Dermis lymphatic vessel endothelial cell (primary cell): ENCODE data around the gene ADGRE2. TPM values are rescaled to one million over a fixed set of nuclear protein-coding genes. Genes with fewer than 3 reads are reported as not detected.

Experiments used
- total RNA-seq: library from RNA; depleted of rRNA; stranded (reverse); fragments of >200 nt; gene quantifications from 2 replicates; pipeline ENCODE4 v1.2.1, GENCODE V29; 2014

The ADGRE2 gene
- under 0.01 and 0.11 TPM in 2 replicates for total RNA-seq

GRCh38 chr19:14778110-14778845, at the start of gene ADGRE2:
Gene ADGRE2, minus strand, starts transcription at chr19:14778560. Its CDS starts 1,804 bp downstream, at chr19:14776756.

GRCh38 chr19:14689598-14690503, 88.5 kb downstream of the ADGRE2 start, which contains the start of gene ZNF333:
Gene ZNF333, plus strand, starts transcription at chr19:14690048. Its CDS starts 3,444 bp downstream, at chr19:14693492.

Other genes with a start within 250 kb of the ADGRE2 start
- gene TECR, start 249.0 kb downstream of the ADGRE2 start, total RNA-seq, result 19.5 and 22.4 TPM in 2 replicates
- 229 and 298 TPM in 2 replicates for gene NDUFB7, start 206.5 kb downstream of the ADGRE2 start, total RNA-seq
- gene CLEC17A, start 195.5 kb downstream of the ADGRE2 start, total RNA-seq, result not detected in 2 replicates
- not detected in 2 replicates for gene ADGRE3, start 103.7 kb downstream of the ADGRE2 start, total RNA-seq
- gene ZNF333, start 88.5 kb downstream of the ADGRE2 start, total RNA-seq, result 6.0 and 12.7 TPM in 2 replicates
- gene OR7A5, start 56.6 kb upstream of the ADGRE2 start, total RNA-seq, result not detected in 2 replicates
- gene OR7C1, start 56.6 kb upstream of the ADGRE2 start, total RNA-seq, result not detected in 2 replicates
- gene OR7A10, start 70.4 kb upstream of the ADGRE2 start, total RNA-seq, result not detected in 2 replicates
- not detected in 2 replicates for gene OR7A17, start 107.6 kb upstream of the ADGRE2 start, total RNA-seq
- not detected in 2 replicates for gene OR7C2, start 162.9 kb upstream of the ADGRE2 start, total RNA-seq
- gene SLC1A6, start 201.3 kb upstream of the ADGRE2 start, total RNA-seq, result not detected in 2 replicates